T-helper 2 cell treated with Interferon-gamma antibody and Interleukin-4, amounts not matched to agents 5 μg/mL and 100 μg/mL, for 36 hours (primary cell): ENCODE measurements around the gene FRMD8.
A peak's percentile ranks its signal among the peaks of the same experiment; 100 is the strongest.

Source experiments
- DNase-seq: peaks from one replicate; pipeline ENCODE4 v3.0.0; 2021; ENCODE audit warnings: low spot score
- H3K27ac Mint-ChIP-seq: one replicate; pipeline ENCODE4 v1.8.0; 2021; ENCODE audit warnings: mild to moderate bottlenecking, mixed read lengths
- H3K27me3 Mint-ChIP-seq: one replicate; pipeline ENCODE4 v1.8.0; 2021; ENCODE audit warnings: low read depth, mixed read lengths
- H3K36me3 Mint-ChIP-seq: one replicate; pipeline ENCODE4 v1.8.0; 2021; ENCODE audit warnings: low read depth, mixed read lengths
- H3K4me1 Mint-ChIP-seq: one replicate; pipeline ENCODE4 v1.8.0; 2021; ENCODE audit warnings: low read depth, mixed read lengths
- H3K4me3 Mint-ChIP-seq: one replicate; pipeline ENCODE4 v1.8.0; 2022; ENCODE audit warnings: mild to moderate bottlenecking, moderate library complexity, mixed read lengths
- H3K9me3 Mint-ChIP-seq: one replicate; pipeline ENCODE4 v1.8.0; 2021; ENCODE audit warnings: mixed read lengths

The FRMD8 gene

GRCh38 chr11:65362320-65362931 is 24.0 kb upstream of the FRMD8 start:
- Mint-ChIP-seq H3K9me3 (no peaks in the 10 kb centered on the region), H3K4me3 (no peak overlapping the region), H3K36me3 (no peaks in the 10 kb centered on the region), H3K27ac (no peak overlapping the region), H3K4me1 (peaks cover 6% of the 10 kb centered on the region), H3K27me3 (peaks cover 6% of the 10 kb centered on the region)
- DNase-seq = no peak

GRCh38 chr11:65362966-65363365 is 23.5 kb upstream of the FRMD8 start:
- Mint-ChIP-seq H3K4me1 (peaks cover 5% of the 10 kb centered on the region), H3K27me3 (peaks cover under 1% of the 10 kb centered on the region), H3K9me3 (no peaks in the 10 kb centered on the region), H3K4me3 (no peak overlapping the region), H3K27ac (no peak overlapping the region), H3K36me3 (no peaks in the 10 kb centered on the region)
- no peak for DNase-seq

GRCh38 chr11:65363770-65364169 is 22.7 kb upstream of the FRMD8 start:
- Mint-ChIP-seq H3K27me3 (no peaks in the 10 kb centered on the region), H3K4me1 (peaks cover 4% of the 10 kb centered on the region), H3K27ac (no peak overlapping the region), H3K36me3 (no peaks in the 10 kb centered on the region), H3K4me3 (no peak overlapping the region), H3K9me3 (no peaks in the 10 kb centered on the region)
- no peak for DNase-seq

GRCh38 chr11:65366340-65366773 is 20.1 kb upstream of the FRMD8 start:
- Mint-ChIP-seq H3K27ac (no peak overlapping the region), H3K27me3 (no peaks in the 10 kb centered on the region), H3K36me3 (no peaks in the 10 kb centered on the region), H3K4me1 (peaks cover 4% of the 10 kb centered on the region), H3K9me3 (no peaks in the 10 kb centered on the region), H3K4me3 (no peak overlapping the region)
- no peak for DNase-seq

GRCh38 chr11:65370659-65371049 is 15.8 kb upstream of the FRMD8 start:
- Mint-ChIP-seq H3K27ac (no peak overlapping the region), H3K36me3 (no peaks in the 10 kb centered on the region), H3K27me3 (no peaks in the 10 kb centered on the region), H3K4me1 (no peaks in the 10 kb centered on the region), H3K9me3 (no peaks in the 10 kb centered on the region), H3K4me3 (no peak overlapping the region)
- no peak for DNase-seq

GRCh38 chr11:65373839-65374580 is 12.4 kb upstream of the FRMD8 start:
- Mint-ChIP-seq H3K4me1 (no peaks in the 10 kb centered on the region), H3K27ac (no peak overlapping the region)

GRCh38 chr11:65375012-65375411 is 11.4 kb upstream of the FRMD8 start:
- H3K36me3 Mint-ChIP-seq = peaks cover 1% of the 10 kb centered on the region
- H3K4me3 Mint-ChIP-seq = no peak overlapping the region
- H3K27ac Mint-ChIP-seq = no peak overlapping the region
- H3K27me3 Mint-ChIP-seq = no peaks in the 10 kb centered on the region
- no peak for DNase-seq
- no peaks in the 10 kb centered on the region for H3K9me3 Mint-ChIP-seq
- no peaks in the 10 kb centered on the region for H3K4me1 Mint-ChIP-seq

More at GRCh38 chr11:65373839-65374580, 12.4 kb upstream of the FRMD8 start:
- H3K36me3 Mint-ChIP-seq = no peaks in the 10 kb centered on the region
- no peaks in the 10 kb centered on the region for H3K27me3 Mint-ChIP-seq
- no peaks in the 10 kb centered on the region for H3K9me3 Mint-ChIP-seq
- H3K4me3 Mint-ChIP-seq = no peak overlapping the region
- DNase-seq = no peak

- H3K36me3 Mint-ChIP-seq = peaks cover 3% of the 10 kb centered on the region
- H3K9me3 Mint-ChIP-seq = no peaks in the 10 kb centered on the region
- no peak for DNase-seq
- no peak overlapping the region for H3K4me3 Mint-ChIP-seq
- no peak overlapping the region for H3K27ac Mint-ChIP-seq
- H3K4me1 Mint-ChIP-seq = no peaks in the 10 kb centered on the region
- no peaks in the 10 kb centered on the region for H3K27me3 Mint-ChIP-seq
These were observed 10.2 kb upstream of the FRMD8 start for GRCh38 chr11:65376138-65376713.

- Mint-ChIP-seq H3K27me3 (no peaks in the 10 kb centered on the region), H3K9me3 (no peaks in the 10 kb centered on the region), H3K4me3 (no peak overlapping the region), H3K36me3 (peaks cover 3% of the 10 kb centered on the region), H3K27ac (no peak overlapping the region), H3K4me1 (peaks cover 7% of the 10 kb centered on the region)
- no peak for DNase-seq
These were observed 9.4 kb upstream of the FRMD8 start for GRCh38 chr11:65377036-65377435.

- no peaks in the 10 kb centered on the region for H3K27me3 Mint-ChIP-seq
- H3K9me3 Mint-ChIP-seq = no peaks in the 10 kb centered on the region
- peaks cover 3% of the 10 kb centered on the region for H3K36me3 Mint-ChIP-seq
- H3K27ac Mint-ChIP-seq = peak overlapping the region; percentile 46
- DNase-seq = no peak
- H3K4me3 Mint-ChIP-seq = no peak overlapping the region
- H3K4me1 Mint-ChIP-seq = peaks cover 10% of the 10 kb centered on the region
These were observed 8.7 kb upstream of the FRMD8 start for GRCh38 chr11:65377777-65378176.

- Mint-ChIP-seq H3K27me3 (no peaks in the 10 kb centered on the region), H3K4me3 (no peak overlapping the region), H3K36me3 (peaks cover 3% of the 10 kb centered on the region), H3K9me3 (no peaks in the 10 kb centered on the region), H3K4me1 (peaks cover 15% of the 10 kb centered on the region), H3K27ac (no peak overlapping the region)
- no peak for DNase-seq
These were observed 8.1 kb upstream of the FRMD8 start for GRCh38 chr11:65378208-65378927.

GRCh38 chr11:65378928-65379638 is 7.4 kb upstream of the FRMD8 start:
- Mint-ChIP-seq H3K4me1 (peaks cover 20% of the 10 kb centered on the region), H3K9me3 (no peaks in the 10 kb centered on the region), H3K36me3 (peaks cover 3% of the 10 kb centered on the region), H3K27me3 (no peaks in the 10 kb centered on the region), H3K4me3 (no peak overlapping the region), H3K27ac (no peak overlapping the region)
- no peak for DNase-seq

- no peaks in the 10 kb centered on the region for H3K27me3 Mint-ChIP-seq
- no peak for DNase-seq
- H3K4me3 Mint-ChIP-seq = peak overlapping the region; percentile 53
- peak overlapping the region; percentile 55 for H3K27ac Mint-ChIP-seq
- peaks cover 3% of the 10 kb centered on the region for H3K36me3 Mint-ChIP-seq
- no peaks in the 10 kb centered on the region for H3K9me3 Mint-ChIP-seq
- peaks cover 28% of the 10 kb centered on the region for H3K4me1 Mint-ChIP-seq
These were observed 6.6 kb upstream of the FRMD8 start for GRCh38 chr11:65379698-65380459.
